Globus pallidus (tissue), 1 donor: ENCODE measurements around the gene RC3H2.
"Not testable (repeated sequence)": the region's sequence is repeated elsewhere in the genome, so short reads cannot be mapped to it uniquely, and the experiment has no call there.

Experiments used
- DNase-seq: peaks from one replicate; pipeline ENCODE4 v3.0.0-alpha.2; 2015; ENCODE audit warnings: low spot score

Gene RC3H2

GRCh38 chr9:122918310-122918709 is 13.2 kb upstream of the RC3H2 start:
- DNase-seq = no peak

- peak; percentile 93 for DNase-seq
These were observed 8.0 kb upstream of the RC3H2 start, which contains the start of gene ZBTB6 for GRCh38 chr9:122912964-122913673. Gene ZBTB6, minus strand, starts transcription at chr9:122913323. Its CDS starts 1,251 bp downstream, at chr9:122912072.

GRCh38 chr9:122912671-122912963 is 7.5 kb upstream of the RC3H2 start:
- no peak for DNase-seq

DNA sequence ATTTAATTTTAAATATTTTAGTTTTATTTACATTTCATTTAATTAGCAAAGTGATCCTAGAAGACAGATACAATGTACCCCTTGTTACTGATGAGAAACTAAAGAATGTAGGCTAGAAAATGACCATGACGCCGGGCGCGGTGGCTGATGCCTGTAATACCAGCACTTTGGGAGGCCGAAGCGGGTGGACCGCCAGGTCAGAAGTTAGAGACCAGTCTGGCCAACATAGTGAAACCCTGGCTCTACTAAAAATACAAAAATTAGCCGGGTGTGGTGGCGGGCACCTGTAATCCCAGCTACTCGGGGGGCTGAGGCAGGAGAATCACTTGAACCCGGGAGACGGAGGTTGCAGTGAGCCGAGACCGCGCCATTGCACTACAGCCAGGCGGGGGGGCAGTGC is 963 bp upstream of the RC3H2 start:
- not testable (repeated sequence) for DNase-seq

GRCh38 chr9:122904466-122904822 is 715 bp downstream of the RC3H2 start:
- no peak for DNase-seq

DNA sequence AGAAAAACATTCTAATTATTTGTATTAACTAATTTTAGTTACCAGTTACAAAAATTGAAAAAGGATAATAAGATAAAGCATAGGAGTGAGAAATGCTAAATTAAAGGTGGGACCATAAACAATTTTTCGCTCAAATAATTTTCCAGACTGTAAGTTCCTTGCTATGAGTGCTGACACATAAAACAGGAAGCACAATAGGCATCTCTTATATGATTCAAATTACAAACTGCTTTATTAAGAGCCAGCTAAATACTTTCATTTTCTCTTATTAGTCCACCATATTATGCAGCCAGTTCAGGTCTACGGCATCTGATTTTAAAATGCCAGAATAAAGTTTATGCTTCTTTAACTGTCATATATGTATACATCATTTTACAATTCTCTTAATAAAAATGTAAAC is 4.4 kb downstream of the RC3H2 start:
- DNase-seq = no peak

- no peak for DNase-seq
These were observed 7.2 kb downstream of the RC3H2 start for GRCh38 chr9:122897969-122898368.

DNA sequence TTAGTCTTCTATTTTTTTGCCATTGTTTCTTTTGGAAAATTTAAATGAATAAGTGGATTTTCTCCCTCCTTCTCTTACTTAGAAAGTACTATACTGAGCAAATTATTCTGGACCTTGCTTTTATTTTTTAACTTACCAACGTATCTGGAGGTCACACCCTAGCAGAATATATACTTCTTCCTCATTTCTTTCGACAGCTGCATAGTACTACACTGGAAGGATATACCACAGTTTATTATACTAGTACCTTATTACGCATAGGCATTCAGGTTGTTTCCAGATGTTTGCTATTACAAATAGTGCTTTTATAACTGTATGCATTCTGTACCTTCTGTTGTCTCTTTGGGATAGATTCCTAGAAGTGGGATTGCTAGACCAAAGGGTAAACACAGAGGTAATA is 16.7 kb downstream of the RC3H2 start:
- DNase-seq = no peak

GRCh38 chr9:122883125-122883524 is 22.0 kb downstream of the RC3H2 start:
- DNase-seq = no peak

GRCh38 chr9:122879443-122879842 is 25.7 kb downstream of the RC3H2 start:
- DNase-seq = no peak

DNA sequence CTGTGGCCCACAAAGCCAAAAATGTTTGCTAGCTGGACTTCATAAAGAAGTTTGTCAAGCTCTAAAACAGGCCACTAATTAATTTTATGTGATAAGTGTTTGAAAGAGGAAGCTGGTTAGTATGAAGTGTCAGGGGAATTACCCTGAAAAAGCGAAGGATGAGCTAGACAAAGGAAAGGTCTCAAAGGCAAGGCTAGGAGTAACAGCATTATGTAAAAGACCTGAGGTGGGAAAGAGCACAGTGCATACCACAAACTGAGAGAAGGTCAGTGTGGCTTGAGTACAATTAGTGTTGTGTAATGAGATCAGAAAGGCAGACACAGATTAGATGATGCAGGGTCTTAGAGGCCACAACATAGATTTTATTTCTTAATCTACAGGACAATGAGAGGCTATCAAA is 29.6 kb downstream of the RC3H2 start:
- no peak for DNase-seq

GRCh38 chr9:122867276-122867675 is 37.9 kb downstream of the RC3H2 start:
- not testable (repeated sequence) for DNase-seq

GRCh38 chr9:122866079-122866478 is 39.1 kb downstream of the RC3H2 start:
- DNase-seq = no peak

DNA sequence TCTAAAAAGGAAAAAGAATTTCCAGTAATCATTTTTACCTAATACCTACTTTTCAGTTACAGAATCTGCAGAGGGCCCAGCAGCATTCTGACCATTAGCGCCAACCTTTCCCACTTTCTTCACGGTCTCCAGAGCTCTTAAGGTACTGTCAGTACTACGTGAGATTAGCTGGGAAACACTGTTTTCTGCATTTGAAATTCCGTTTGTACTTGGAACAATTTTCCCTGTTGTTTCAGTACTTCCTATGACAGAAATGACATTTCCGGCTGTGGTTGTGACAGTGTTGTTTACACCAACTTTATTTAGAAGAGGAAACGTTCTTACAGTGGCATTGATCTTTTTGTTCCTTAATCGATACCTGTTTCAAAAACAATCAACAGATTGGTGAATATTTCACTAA is 39.9 kb downstream of the RC3H2 start:
- DNase-seq = no peak

GRCh38 chr9:122863407-122863806 is 41.8 kb downstream of the RC3H2 start:
- no peak for DNase-seq

- DNase-seq = no peak
These were observed 44.6 kb downstream of the RC3H2 start for GRCh38 chr9:122860319-122861142.

DNA sequence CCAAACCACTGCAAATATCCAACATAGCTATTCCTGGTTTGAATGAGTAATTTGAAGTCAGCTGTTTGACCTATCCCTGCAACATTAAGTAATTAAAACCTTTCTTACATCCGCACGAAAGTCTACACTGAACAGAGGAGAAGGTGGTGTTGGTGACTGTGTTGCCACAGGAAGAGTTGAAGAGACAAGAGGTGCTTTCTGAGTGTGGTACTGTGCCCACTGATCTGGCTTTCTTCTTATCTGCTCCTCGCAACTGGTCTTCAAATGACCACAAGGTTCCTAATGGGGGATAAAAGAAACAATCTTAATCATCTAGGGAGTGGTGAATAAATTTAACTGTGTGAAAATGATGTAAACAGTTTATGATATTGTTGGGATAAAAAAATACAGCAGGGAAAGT is 47.3 kb downstream of the RC3H2 start:
- no peak for DNase-seq

- not testable (repeated sequence) for DNase-seq
These were observed 52.9 kb downstream of the RC3H2 start for GRCh38 chr9:122852085-122852786.

DNA sequence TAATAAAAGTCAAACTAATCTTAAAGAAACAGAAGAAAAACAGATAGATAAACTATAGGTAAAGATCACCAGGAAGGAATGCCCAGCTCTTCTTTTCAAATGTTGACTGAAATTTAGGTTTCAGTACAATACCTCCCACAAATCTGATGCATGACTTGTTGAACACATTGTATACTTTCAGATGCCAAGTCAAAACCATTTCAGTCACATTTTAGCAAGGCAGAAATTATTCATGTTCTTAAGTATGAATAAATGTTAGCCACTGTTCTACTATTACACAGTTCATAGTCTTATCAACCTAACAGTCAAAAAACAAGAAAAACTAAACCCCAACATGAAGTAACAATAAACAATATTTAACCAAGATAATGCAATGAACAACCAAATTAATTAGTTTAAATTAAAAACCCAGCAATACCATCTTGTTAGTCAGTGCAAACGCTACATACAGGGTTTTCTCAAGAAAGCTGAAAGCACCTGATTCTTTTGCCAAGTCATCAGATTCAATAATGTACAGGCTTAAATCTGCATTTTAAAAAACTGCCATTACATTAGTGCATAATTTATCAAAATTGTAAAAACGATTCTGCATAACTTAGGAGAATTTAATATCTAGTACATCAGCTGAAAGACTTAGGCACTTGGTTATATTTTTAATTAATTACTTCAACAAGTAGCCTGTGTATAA is 56.8 kb downstream of the RC3H2 start:
- DNase-seq = no peak

DNA sequence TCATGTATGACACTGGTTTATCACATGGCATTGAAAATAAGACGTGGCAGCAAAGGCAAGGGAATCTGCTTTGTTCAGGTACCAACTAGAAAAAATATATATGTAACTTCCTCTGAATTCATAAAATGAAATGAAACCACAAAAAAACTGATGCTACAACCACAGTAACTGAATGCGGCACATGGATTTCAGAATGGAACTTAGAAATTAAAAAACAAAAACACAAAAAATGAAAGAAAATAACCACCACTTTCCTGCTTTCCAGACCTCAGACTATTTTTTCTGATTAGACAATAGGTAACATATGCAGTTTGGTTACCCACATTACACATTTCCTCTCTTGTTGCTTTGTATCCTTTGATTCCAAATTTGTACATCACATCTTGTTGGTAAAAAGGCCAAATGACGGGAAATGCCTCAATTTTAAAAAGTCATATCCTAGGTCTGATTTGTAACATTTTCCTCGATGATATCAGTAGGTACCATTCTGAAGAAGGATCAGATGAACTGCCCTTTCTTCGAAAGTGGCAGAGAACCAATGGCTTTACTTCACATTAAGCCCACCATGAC is 58.7 kb downstream of the RC3H2 start:
- no peak for DNase-seq

DNA sequence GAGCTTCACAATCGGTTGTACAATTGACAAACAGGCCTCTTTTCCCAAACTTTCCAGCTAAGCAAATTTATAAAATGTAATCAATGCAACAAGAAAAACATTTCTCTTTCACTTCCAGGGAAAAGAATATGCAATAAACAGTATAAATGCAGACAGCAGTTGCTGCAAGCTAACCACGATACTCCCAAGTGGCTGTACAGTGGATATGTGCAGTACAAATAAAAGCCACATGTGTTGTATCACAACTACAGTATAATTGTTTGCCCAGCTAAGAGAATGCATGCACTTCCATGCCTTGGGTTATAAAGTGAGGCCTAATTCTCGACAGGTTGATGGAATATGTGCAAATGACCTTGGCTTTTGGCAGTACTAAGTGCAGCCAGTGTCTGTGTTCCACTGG is 60.0 kb downstream of the RC3H2 start:
- no peak for DNase-seq

DNA sequence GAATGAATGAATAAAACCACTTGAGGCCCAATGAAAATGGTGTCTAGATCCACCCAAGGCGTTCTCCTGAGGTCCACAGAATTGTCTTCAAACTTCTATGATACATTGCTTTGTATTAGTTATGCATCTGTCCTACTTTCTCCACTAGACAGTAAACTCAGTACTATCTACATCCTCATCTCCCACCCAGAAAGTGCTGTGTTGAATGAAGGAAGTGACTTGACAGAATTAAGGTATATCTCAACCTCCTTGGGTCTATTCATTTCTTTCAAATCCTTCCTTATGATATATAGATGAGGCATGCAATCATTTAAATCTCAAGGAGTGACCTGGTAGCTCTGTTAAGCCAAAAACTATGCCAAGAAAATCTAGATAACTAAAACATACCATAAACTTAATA is 61.0 kb downstream of the RC3H2 start:
- no peak for DNase-seq
